ENCODE data around the gene SYNE1. TPM values are rescaled to one million over a fixed set of nuclear protein-coding genes. Genes with fewer than 3 reads are reported as not detected.

SYNE1 gene
- total RNA-seq, 4 donors from 2014 or later = 120 to 163 (median 137) TPM

GRCh38 chr6:152129691-152130151 lies 507.4 kb downstream of the SYNE1 start:
- Histone ChIP-seq H3K36me3 (peaks cover 0 to 59% (median 0%) of the 10 kb centered on the region in 3 donors), H3K4me3 (peak overlapping the region in 2 of 4 donors; percentile 6 to 30), H3K27me3 (no peaks in the 10 kb centered on the region), H3K9me3 (no peaks in the 10 kb centered on the region), H3K4me1 (peaks cover 0 to 10% (median 0%) of the 10 kb centered on the region in 4 donors), H3K27ac (peak overlapping the region in 3 of 4 donors; percentile 21 to 74 (median 50))
- peak in 1 of 2 donors; percentile 72 for TF ChIP-seq EP300 (IDR thresholded peaks at IDR 0.05)
- TF ChIP-seq POLR2A (IDR thresholded peaks at IDR 0.05) = no peak
- WGBS, 2 donors = 41 to 45% methylated on average over 9 of the region's 9 CpGs
- DNase-seq (ENCODE audit: low spot score in 2 of 2) = peak in 1 of 2 donors; percentile 32

DNA sequence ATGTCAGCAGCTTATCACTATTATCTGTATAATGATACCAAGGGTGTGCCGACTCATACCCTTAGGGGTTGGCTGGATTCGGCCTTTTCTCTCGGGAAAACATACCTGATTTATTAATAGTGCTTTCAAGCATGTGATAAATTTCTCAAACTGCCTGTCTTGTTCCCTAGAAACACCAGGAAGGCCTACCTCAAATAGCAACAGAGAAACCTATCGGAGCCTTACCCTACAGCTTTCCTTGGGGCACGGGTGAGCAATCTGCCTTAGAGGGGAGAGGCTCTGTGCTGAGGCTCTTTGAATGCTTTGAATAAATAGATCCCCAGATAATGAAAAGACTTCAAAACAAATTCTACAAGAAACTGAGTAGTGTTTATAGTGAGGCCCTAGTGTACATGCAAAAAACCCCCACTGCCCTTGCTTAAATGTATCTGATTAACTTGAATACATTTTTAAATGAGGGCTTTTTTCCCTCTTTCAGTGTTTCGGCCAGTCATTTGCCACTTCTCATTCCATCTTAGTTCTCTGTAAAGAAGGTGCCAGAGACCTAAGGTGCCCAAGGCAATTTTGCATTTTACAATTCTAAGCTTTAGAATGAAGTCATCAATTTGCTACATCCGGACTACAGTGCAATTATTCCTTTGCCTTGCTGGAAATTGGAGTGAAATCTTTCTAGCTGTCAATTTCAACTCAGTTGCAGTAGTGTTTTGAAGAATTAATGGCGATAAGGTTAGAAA lies 509.6 kb downstream of the SYNE1 start:
- Histone ChIP-seq H3K27ac (no peak overlapping the region), H3K9me3 (no peaks in the 10 kb centered on the region), H3K4me1 (peaks cover 0 to 19% (median 0%) of the 10 kb centered on the region in 4 donors), H3K4me3 (no peak overlapping the region), H3K36me3 (peaks cover 0 to 40% (median 0%) of the 10 kb centered on the region in 3 donors), H3K27me3 (no peaks in the 10 kb centered on the region)
- no peak for TF ChIP-seq EP300 (IDR thresholded peaks at IDR 0.05)
- TF ChIP-seq CTCF (IDR thresholded peaks at IDR 0.05) = no peak
- TF ChIP-seq POLR2A (IDR thresholded peaks at IDR 0.05) = no peak
- 83 to 89% methylated on average over 8 of the region's 8 CpGs for WGBS, 2 donors
- no peak for DNase-seq (ENCODE audit: low spot score in 2 of 2)

- peaks cover 0 to 48% (median 0%) of the 10 kb centered on the region in 3 donors for H3K36me3 ChIP-seq
- no peak overlapping the region for H3K4me3 ChIP-seq
- DNase-seq (ENCODE audit: low spot score in 2 of 2) = no peak
- H3K27ac ChIP-seq = no peak overlapping the region
- peaks cover 0 to 15% (median 0%) of the 10 kb centered on the region in 4 donors for H3K4me1 ChIP-seq
- WGBS, 2 donors = 53% methylated on average over 3 of the region's 3 CpGs
- no peaks in the 10 kb centered on the region for H3K27me3 ChIP-seq
- no peaks in the 10 kb centered on the region for H3K9me3 ChIP-seq
- TF ChIP-seq POLR2A (IDR thresholded peaks at IDR 0.05) = no peak
- TF ChIP-seq CTCF (IDR thresholded peaks at IDR 0.05) = peak; percentile 60 to 80 (median 70)
- TF ChIP-seq EP300 (IDR thresholded peaks at IDR 0.05) = no peak
Measured at GRCh38 chr6:152124429-152125074, 512.6 kb downstream of the SYNE1 start.

DNA sequence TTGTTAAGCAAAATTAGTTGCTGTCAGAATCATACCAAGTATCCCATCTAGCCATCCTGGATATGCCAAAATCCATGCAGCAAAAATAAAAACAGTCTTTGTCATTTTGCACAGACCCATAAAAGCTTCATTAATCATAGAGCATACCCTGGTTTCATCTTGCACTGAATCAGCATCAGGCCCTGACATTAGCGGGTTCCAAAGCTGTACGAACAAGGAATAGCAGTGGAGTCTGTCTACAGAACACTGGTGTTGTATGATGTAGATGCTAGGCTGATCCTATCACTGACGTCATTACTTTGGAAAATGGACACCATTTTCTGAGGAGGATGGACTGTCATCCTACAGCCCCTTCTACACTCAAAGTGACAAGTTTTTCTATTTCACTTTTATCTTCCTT lies 514.1 kb downstream of the SYNE1 start:
- H3K36me3 ChIP-seq = peaks cover 0 to 47% (median 0%) of the 10 kb centered on the region in 3 donors
- no peak for DNase-seq (ENCODE audit: low spot score in 2 of 2)
- 82 to 84% methylated on average over 3 of the region's 3 CpGs for WGBS, 2 donors
- no peak overlapping the region for H3K4me3 ChIP-seq
- no peaks in the 10 kb centered on the region for H3K27me3 ChIP-seq
- H3K9me3 ChIP-seq = no peaks in the 10 kb centered on the region
- H3K27ac ChIP-seq = no peak overlapping the region
- TF ChIP-seq POLR2A (IDR thresholded peaks at IDR 0.05) (no peak), CTCF (IDR thresholded peaks at IDR 0.05) (no peak), EP300 (IDR thresholded peaks at IDR 0.05) (no peak)
- H3K4me1 ChIP-seq = peaks cover 0 to 9% (median 0%) of the 10 kb centered on the region in 4 donors

- Histone ChIP-seq H3K4me1 (peaks cover 0 to 12% (median 0%) of the 10 kb centered on the region in 4 donors), H3K9me3 (no peaks in the 10 kb centered on the region), H3K4me3 (no peak overlapping the region), H3K27ac (no peak overlapping the region), H3K36me3 (peaks cover 0 to 47% (median 0%) of the 10 kb centered on the region in 3 donors), H3K27me3 (no peaks in the 10 kb centered on the region)
- DNase-seq (ENCODE audit: low spot score in 2 of 2) = no peak
- TF ChIP-seq EP300 (IDR thresholded peaks at IDR 0.05) (no peak), CTCF (IDR thresholded peaks at IDR 0.05) (no peak), POLR2A (IDR thresholded peaks at IDR 0.05) (no peak)
- 96 to 97% methylated on average over 12 of the region's 12 CpGs for WGBS, 2 donors
Measured at GRCh38 chr6:152122434-152122833, 514.7 kb downstream of the SYNE1 start.
